Liver (tissue), 9 donors: Measurements from ENCODE around the gene ZNF740. TPM values are rescaled to one million over a fixed set of nuclear protein-coding genes. Genes with fewer than 3 reads are reported as not detected.

Experiments used
- DNase-seq: peaks from one replicate; pipeline ENCODE4 v3.0.0-alpha.2; 2017; ENCODE audit warnings: low spot score
- H3K27ac ChIP-seq, 2 donors: one replicate each; pipeline ENCODE4 v1.7.0; 2013; ENCODE audit warnings: inconsistent platforms in 2 of 2, low read length in 2 of 2, control low read depth in 1 of 2, low read depth in 1 of 2, mild to moderate bottlenecking in 1 of 2
- H3K27me3 ChIP-seq, 4 donors: one replicate each; pipeline versions ENCODE4 v1.6.1 to v1.7.0; 2013; ENCODE audit warnings: low read length in 3 of 4, inconsistent platforms in 1 of 4, mild to moderate bottlenecking in 1 of 4, moderate library complexity in 1 of 4; ENCODE audit not compliant: control insufficient read depth in 4 of 4, insufficient read depth in 4 of 4
- H3K36me3 ChIP-seq, 4 donors: one replicate each; pipeline versions ENCODE4 v1.6.1 to v1.7.0; 2013; ENCODE audit warnings: low read length in 3 of 4, mild to moderate bottlenecking in 3 of 4, low read depth in 1 of 4, moderate library complexity in 1 of 4; ENCODE audit not compliant: control insufficient read depth in 4 of 4, insufficient read depth in 3 of 4
- H3K4me1 ChIP-seq, 4 donors: one replicate each; pipeline versions ENCODE4 v1.6.1 to v1.7.0; 2013; ENCODE audit warnings: low read length in 3 of 4, mild to moderate bottlenecking in 3 of 4, moderate library complexity in 1 of 4; ENCODE audit not compliant: control insufficient read depth in 4 of 4, insufficient read depth in 4 of 4
- H3K4me3 ChIP-seq, 3 donors: one replicate each; pipeline versions ENCODE4 v1.6.1 to v1.7.0; 2013; ENCODE audit warnings: low read length in 3 of 3, control low read depth in 1 of 3, low read depth in 1 of 3, mild to moderate bottlenecking in 1 of 3
- H3K9ac ChIP-seq, 2 donors: one replicate each; pipeline ENCODE4 v1.7.0; 2013; ENCODE audit warnings: low read length in 2 of 2, mild to moderate bottlenecking in 2 of 2, moderate library complexity in 2 of 2, control low read depth in 1 of 2, low read depth in 1 of 2
- H3K9me3 ChIP-seq, 4 donors: one replicate each; pipeline versions ENCODE4 v1.6.1 to v1.7.0; 2013; ENCODE audit warnings: low read length in 3 of 4; ENCODE audit not compliant: control insufficient read depth in 4 of 4
- ATF3 ChIP-seq: IDR thresholded peaks from 2 replicates; pipeline ENCODE4 v1.6.1; 2016; ENCODE audit warnings: antibody characterized with exemption
- CTCF ChIP-seq: fragments of 150-350 bp; IDR thresholded peaks from 2 replicates; pipeline ENCODE4 v1.5.1; 2017; ENCODE audit warnings: improper control_type of control experiment, low read depth, low read length; ENCODE audit not compliant: missing input control
- FOXA1 ChIP-seq: IDR thresholded peaks from 2 replicates; pipeline ENCODE4 v1.6.1; 2016; ENCODE audit warnings: antibody characterized with exemption
- FOXA2 ChIP-seq: IDR thresholded peaks from 2 replicates; pipeline ENCODE4 v1.6.1; 2016; ENCODE audit warnings: antibody characterized with exemption
- GABPA ChIP-seq, 2 donors: IDR thresholded peaks in 1 of 2; conservative IDR thresholded peaks in 1 of 2; 2 replicates each; pipeline ENCODE4 v1.6.1; 2016; ENCODE audit warnings: antibody characterized with exemption in 2 of 2, mild to moderate bottlenecking in 1 of 2, moderate library complexity in 1 of 2
- HNF4A ChIP-seq, 2 donors: conservative IDR thresholded peaks; 2 replicates each; pipeline ENCODE4 v1.6.1; 2016; ENCODE audit warnings: antibody characterized with exemption in 2 of 2, mild to moderate bottlenecking in 2 of 2
- HNF4G ChIP-seq: IDR thresholded peaks from 2 replicates; pipeline ENCODE4 v1.6.1; 2016; ENCODE audit warnings: antibody characterized with exemption
- JUND ChIP-seq, 2 donors: IDR thresholded peaks; 2 replicates each; pipeline ENCODE4 v1.6.1; 2016; ENCODE audit warnings: antibody characterized with exemption in 2 of 2
- MAX ChIP-seq: IDR thresholded peaks from 2 replicates; pipeline ENCODE4 v1.6.1; 2016; ENCODE audit warnings: antibody characterized with exemption
- NR2F2 ChIP-seq: IDR thresholded peaks from 2 replicates; pipeline ENCODE4 v1.6.1; 2016; ENCODE audit warnings: antibody characterized with exemption
- RAD21 ChIP-seq, 2 donors: IDR thresholded peaks; 2 replicates each; pipeline ENCODE4 v1.6.1; 2016; ENCODE audit warnings: antibody characterized with exemption in 2 of 2, mild to moderate bottlenecking in 2 of 2
- REST ChIP-seq: IDR thresholded peaks from 2 replicates; pipeline ENCODE4 v1.6.1; 2016; ENCODE audit warnings: antibody characterized with exemption, mild to moderate bottlenecking
- RXRA ChIP-seq, 2 donors: IDR thresholded peaks; 2 replicates each; pipeline ENCODE4 v1.6.1; 2017 to 2018; ENCODE audit warnings: antibody characterized with exemption in 2 of 2, mild to moderate bottlenecking in 1 of 2
- SP1 ChIP-seq: IDR thresholded peaks from 2 replicates; pipeline ENCODE4 v1.6.1; 2018; ENCODE audit warnings: antibody characterized with exemption, mild to moderate bottlenecking
- TAF1 ChIP-seq: conservative IDR thresholded peaks from 2 replicates; pipeline ENCODE4 v1.6.1; 2016; ENCODE audit warnings: antibody characterized with exemption, mild to moderate bottlenecking
- YY1 ChIP-seq: IDR thresholded peaks from 2 replicates; pipeline ENCODE4 v1.6.1; 2016; ENCODE audit warnings: antibody characterized with exemption, mild to moderate bottlenecking
- ZBTB33 ChIP-seq: IDR thresholded peaks from 2 replicates; pipeline ENCODE4 v1.6.1; 2016; ENCODE audit warnings: antibody characterized with exemption
- whole genome bisulfite sequencing: extraction: QIAGEN DNeasy Blood & Tissue Kit; methylation state at CpG from one replicate; pipeline ENCODE4 v1.1.7; 2013; 5-methylcytosine and 5-hydroxymethylcytosine counted together
- polyA plus RNA-seq, 2 donors: library from polyadenylated mRNA; stranded (reverse) in 1 of 2; unstranded in 1 of 2; fragments of 200-250 nt in 1 of 2; fragments of >200 nt in 1 of 2; fragmentation: Nextera tagmentation in 1 of 2; extraction: Ambion mirVana in 1 of 2; gene quantifications; one replicate each; pipeline versions ENCODE4 v1.2.1 to v1.2.3, GENCODE V29; 2013 to 2015
- total RNA-seq, 2 donors: library from RNA; depleted of rRNA; stranded (reverse); fragments of >200 nt; gene quantifications; one replicate each; pipeline ENCODE4 v1.2.3, GENCODE V29; 2014
- donor health status: healthy.
- donor health status: healthy.
- donor health status: healthy.
- donor health status: healthy.
- donor health status: healthy.

The ZNF740 gene
- total and polyA plus RNA-seq, 4 donors, result 1.4 to 14.4 (median 6.3) TPM

GRCh38 chr12:53193040-53193439, 12.5 kb downstream of the ZNF740 start:
- DNase-seq, result no peak
- WGBS, result 96% methylated on average over 9 of the region's 9 CpGs
- Histone ChIP-seq H3K27ac (no peak overlapping the region), H3K36me3 (peaks cover 0 to 19% (median 13%) of the 10 kb centered on the region in 4 donors), H3K4me3 (no peak overlapping the region), H3K4me1 (peaks cover 0 to 41% (median 35%) of the 10 kb centered on the region in 4 donors), H3K9me3 (no peaks in the 10 kb centered on the region), H3K9ac (no peak overlapping the region), H3K27me3 (no peaks in the 10 kb centered on the region)
- TF ChIP-seq REST, result no peak
- no peak for TF ChIP-seq GABPA (IDR thresholded peaks at IDR 0.05 in 1 of 2, conservative IDR thresholded peaks at IDR 0.05 in 1 of 2)
- TF ChIP-seq ATF3, result no peak
- no peak for TF ChIP-seq HNF4G
- TF ChIP-seq SP1, result no peak
- TF ChIP-seq JUND (IDR thresholded peaks at IDR 0.05), result no peak
- no peak for TF ChIP-seq NR2F2
- no peak for TF ChIP-seq MAX
- TF ChIP-seq RXRA (IDR thresholded peaks at IDR 0.05), result no peak

- Histone ChIP-seq H3K4me3 (no peak overlapping the region), H3K9ac (no peak overlapping the region), H3K36me3 (peaks cover 0 to 15% (median 6%) of the 10 kb centered on the region in 4 donors), H3K9me3 (no peaks in the 10 kb centered on the region), H3K27ac (no peak overlapping the region), H3K27me3 (no peaks in the 10 kb centered on the region), H3K4me1 (peaks cover 0 to 43% (median 36%) of the 10 kb centered on the region in 4 donors)
- WGBS, result 82% methylated on average over 11 of the region's 11 CpGs
- no peak for DNase-seq
- TF ChIP-seq TAF1 (no peak), HNF4A (conservative IDR thresholded peaks at IDR 0.05) (no peak), ATF3 (no peak), CTCF (no peak), ZBTB33 (no peak), GABPA (IDR thresholded peaks at IDR 0.05 in 1 of 2, conservative IDR thresholded peaks at IDR 0.05 in 1 of 2) (no peak), SP1 (no peak), FOXA1 (no peak), JUND (IDR thresholded peaks at IDR 0.05) (no peak), RXRA (IDR thresholded peaks at IDR 0.05) (no peak), NR2F2 (no peak), HNF4G (no peak), YY1 (no peak), MAX (no peak), REST (no peak), FOXA2 (no peak), RAD21 (IDR thresholded peaks at IDR 0.05) (no peak)
Observed at GRCh38 chr12:53193985-53194716, 13.6 kb downstream of the ZNF740 start.
